K562 (cell line): Measurements from ENCODE around the gene DNAI7. TPM values are rescaled to one million over a fixed set of nuclear protein-coding genes. Genes with fewer than 3 reads are reported as not detected.

ENCODE experiments used
- HOXB6 ChIP-seq: fragments of 250-450 bp; sonication (Bioruptor Pico); IDR thresholded peaks from 2 replicates; pipeline ENCODE4 v1.5.1; 2022; ENCODE audit warnings: mild to moderate bottlenecking, borderline replicate concordance
- KAT2B ChIP-seq: IDR thresholded peaks from one replicate; pipeline ENCODE4 v1.6.1; 2012; ENCODE audit warnings: low read depth, mild to moderate bottlenecking, control low read depth, inconsistent platforms, low read length, moderate library complexity
- MEF2A ChIP-seq: IDR thresholded peaks from 2 replicates; pipeline ENCODE4 v1.6.1; 2011; ENCODE audit warnings: low read depth, mild to moderate bottlenecking, low read length, moderate library complexity; ENCODE audit not compliant: control insufficient read depth
- MLLT1 ChIP-seq, 2 experiments: fragments of 450-650 bp; IDR thresholded peaks; 2 replicates each; pipeline ENCODE4 v1.6.1; 2016
- NFE2 ChIP-seq: IDR thresholded peaks from 2 replicates; pipeline ENCODE4 v1.6.1; 2014; ENCODE audit warnings: antibody characterized with exemption, low read depth
- RUNX1 ChIP-seq: sonication (generic); IDR thresholded peaks from 2 replicates; pipeline ENCODE4 v1.6.1; 2016; ENCODE audit warnings: antibody characterized with exemption, low read depth
- TCFL5 ChIP-seq: fragments of 250-450 bp; sonication (Bioruptor Pico); conservative IDR thresholded peaks from 2 replicates; pipeline ENCODE4 v1.6.1; 2021; ENCODE audit warnings: mild to moderate bottlenecking, moderate library complexity, matching md5 sums
- TEAD2 ChIP-seq: fragments of 450-650 bp; IDR thresholded peaks from 2 replicates; pipeline ENCODE4 v1.6.1; 2016; ENCODE audit warnings: missing genetic modification characterization, control low read depth, missing compliant biosample characterization
- TFAM ChIP-seq: fragments of 250-450 bp; sonication (Bioruptor Pico); conservative IDR thresholded peaks from 2 replicates; pipeline ENCODE4 v1.5.0; 2021; ENCODE audit warnings: mild to moderate bottlenecking, moderate library complexity
- polyA plus RNA-seq, 8 experiments: library from polyadenylated mRNA; depleted of rRNA in 4 of 8; stranded (reverse) in 5 of 8; unstranded in 3 of 8; fragments of >200 nt; fragmentation: Nextera tagmentation in 2 of 8; fragmentation: Illumina TruSeq in 1 of 8; extraction: Ambion mirVana in 2 of 8; extraction: Trizol in 1 of 8; gene quantifications; 2 replicates each; pipeline versions ENCODE4 v1.2.1 to v1.2.3, GENCODE V29; 2011 to 2014; ENCODE audit warnings: inconsistent platforms in 1 of 8, missing spikeins in 1 of 8
- total RNA-seq, 7 experiments: library from RNA; depleted of rRNA in 6 of 7; stranded (reverse); fragments of >200 nt in 6 of 7; fragmentation: Illumina TruSeq in 2 of 7; extraction: Trizol in 2 of 7; gene quantifications; 2 replicates each; pipeline versions ENCODE4 v1.2.1 to v1.2.3, GENCODE V29; 2011 to 2021; ENCODE audit warnings: low replicate concordance in 1 of 7
- TF ChIP-seq, protein P1 (sequence below): fragments of 450-650 bp; IDR thresholded peaks from 2 replicates; pipeline ENCODE4 v1.6.1; 2016; ENCODE audit warnings: low read depth
- TF ChIP-seq, protein P2 (sequence below): fragments of 250-450 bp; sonication (Bioruptor Pico); IDR thresholded peaks from 2 replicates; pipeline ENCODE4 v1.4.0; 2020
- TF ChIP-seq, protein P3 (sequence below): fragments of 150-350 bp; IDR thresholded peaks from 2 replicates; pipeline ENCODE4 v1.6.1; 2014; ENCODE audit warnings: low read depth, mild to moderate bottlenecking, low read length, borderline replicate concordance

Gene DNAI7
- total and polyA plus RNA-seq, 9 of the 15 experiments (the other 6 are each of a cell fraction or from before 2014, with no cell fraction given): 0.06 to 0.76 (median 0.17) TPM; not detected in 1

DNA sequence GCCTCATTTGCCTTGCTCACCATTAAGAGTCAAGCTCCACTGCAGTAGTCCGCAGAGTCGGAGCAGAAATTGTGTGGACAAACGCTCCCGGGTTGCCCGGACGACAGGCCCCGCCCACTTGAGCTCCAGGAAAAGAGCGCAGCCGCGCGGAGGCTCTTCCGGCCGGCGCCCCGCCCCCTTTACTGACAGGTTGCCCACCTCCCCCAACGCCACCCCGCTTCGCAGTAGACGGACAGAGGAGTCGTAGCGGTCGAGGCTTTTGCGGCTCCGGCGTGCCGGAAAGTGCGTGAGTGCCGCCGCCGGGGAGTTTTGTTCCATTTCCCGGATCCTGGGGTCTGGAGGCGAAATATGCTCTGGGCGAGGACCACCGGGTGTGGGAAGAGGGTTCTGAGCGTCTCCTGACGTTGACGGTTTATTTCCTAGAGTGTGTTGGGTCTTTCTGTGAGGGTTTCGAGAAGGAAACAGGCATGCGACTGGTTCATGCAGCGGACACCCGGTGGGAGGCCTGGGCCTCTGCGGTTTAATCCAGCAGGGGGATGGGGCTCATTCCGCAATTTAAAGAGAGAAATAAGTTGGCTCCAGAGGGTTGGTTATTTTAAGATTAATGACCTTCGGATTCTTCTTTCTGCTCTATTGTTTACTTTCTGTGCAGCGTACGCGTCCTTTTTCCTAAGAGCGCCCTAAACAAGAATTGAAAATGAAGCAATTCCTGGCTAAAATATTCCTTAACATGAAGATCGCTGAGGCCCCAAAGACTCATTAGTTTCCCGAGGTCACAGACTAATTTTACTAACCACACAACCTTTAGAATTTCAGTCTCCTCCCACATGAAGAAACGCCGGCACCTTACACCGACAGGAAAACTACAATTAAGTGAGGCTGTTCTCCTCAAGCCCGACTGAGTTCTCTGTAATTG lies at the start of gene DNAI7, which contains the start of gene ETFRF1 (continued):
- TF ChIP-seq, protein P1, sequence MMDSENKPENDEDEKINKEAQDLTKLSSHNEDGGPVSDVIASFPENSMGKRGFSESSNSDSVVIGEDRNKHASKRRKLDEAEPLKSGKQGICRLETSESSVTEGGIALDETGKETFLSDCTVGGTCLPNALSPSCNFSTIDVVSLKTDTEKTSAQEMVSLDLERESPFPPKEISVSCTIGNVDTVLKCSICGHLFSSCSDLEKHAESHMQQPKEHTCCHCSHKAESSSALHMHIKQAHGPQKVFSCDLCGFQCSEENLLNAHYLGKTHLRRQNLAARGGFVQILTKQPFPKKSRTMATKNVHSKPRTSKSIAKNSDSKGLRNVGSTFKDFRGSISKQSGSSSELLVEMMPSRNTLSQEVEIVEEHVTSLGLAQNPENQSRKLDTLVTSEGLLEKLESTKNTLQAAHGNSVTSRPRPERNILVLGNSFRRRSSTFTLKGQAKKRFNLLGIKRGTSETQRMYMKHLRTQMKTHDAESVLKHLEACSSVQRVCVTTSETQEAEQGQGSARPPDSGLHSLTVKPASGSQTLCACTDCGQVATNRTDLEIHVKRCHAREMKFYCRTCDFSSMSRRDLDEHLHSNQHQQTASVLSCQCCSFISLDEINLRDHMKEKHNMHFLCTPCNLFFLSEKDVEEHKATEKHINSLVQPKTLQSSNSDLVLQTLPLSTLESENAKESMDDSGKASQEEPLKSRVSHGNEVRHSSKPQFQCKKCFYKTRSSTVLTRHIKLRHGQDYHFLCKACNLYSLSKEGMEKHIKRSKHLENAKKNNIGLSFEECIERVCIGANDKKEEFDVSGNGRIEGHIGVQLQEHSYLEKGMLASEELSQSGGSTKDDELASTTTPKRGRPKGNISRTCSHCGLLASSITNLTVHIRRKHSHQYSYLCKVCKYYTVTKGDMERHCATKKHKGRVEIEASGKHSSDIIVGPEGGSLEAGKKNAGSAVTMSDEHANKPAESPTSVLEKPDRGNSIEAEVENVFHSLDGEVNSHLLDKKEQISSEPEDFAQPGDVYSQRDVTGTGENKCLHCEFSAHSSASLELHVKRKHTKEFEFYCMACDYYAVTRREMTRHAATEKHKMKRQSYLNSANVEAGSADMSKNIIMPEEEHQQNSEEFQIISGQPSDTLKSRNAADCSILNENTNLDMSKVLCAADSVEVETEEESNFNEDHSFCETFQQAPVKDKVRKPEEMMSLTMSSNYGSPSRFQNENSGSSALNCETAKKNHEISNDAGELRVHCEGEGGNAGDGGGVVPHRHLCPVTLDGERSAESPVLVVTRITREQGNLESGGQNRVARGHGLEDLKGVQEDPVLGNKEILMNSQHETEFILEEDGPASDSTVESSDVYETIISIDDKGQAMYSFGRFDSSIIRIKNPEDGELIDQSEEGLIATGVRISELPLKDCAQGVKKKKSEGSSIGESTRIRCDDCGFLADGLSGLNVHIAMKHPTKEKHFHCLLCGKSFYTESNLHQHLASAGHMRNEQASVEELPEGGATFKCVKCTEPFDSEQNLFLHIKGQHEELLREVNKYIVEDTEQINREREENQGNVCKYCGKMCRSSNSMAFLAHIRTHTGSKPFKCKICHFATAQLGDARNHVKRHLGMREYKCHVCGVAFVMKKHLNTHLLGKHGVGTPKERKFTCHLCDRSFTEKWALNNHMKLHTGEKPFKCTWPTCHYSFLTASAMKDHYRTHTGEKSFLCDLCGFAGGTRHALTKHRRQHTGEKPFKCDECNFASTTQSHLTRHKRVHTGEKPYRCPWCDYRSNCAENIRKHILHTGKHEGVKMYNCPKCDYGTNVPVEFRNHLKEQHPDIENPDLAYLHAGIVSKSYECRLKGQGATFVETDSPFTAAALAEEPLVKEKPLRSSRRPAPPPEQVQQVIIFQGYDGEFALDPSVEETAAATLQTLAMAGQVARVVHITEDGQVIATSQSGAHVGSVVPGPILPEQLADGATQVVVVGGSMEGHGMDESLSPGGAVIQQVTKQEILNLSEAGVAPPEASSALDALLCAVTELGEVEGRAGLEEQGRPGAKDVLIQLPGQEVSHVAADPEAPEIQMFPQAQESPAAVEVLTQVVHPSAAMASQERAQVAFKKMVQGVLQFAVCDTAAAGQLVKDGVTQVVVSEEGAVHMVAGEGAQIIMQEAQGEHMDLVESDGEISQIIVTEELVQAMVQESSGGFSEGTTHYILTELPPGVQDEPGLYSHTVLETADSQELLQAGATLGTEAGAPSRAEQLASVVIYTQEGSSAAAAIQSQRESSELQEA: no peak
- TF ChIP-seq NFE2 (no peak), TCFL5 (no peak), TFAM (CRISPR knock-in tag) (no peak), MEF2A (no peak), HOXB6 (CRISPR knock-in tag) (no peak), MLLT1 (IDR thresholded peaks at IDR 0.05) (peak in 1 of 2 experiments; percentile 90; a peak in 3 of 4 replicates), KAT2B (no peak), TEAD2 (tag) (no peak), RUNX1 (no peak)
- TF ChIP-seq, protein P2, sequence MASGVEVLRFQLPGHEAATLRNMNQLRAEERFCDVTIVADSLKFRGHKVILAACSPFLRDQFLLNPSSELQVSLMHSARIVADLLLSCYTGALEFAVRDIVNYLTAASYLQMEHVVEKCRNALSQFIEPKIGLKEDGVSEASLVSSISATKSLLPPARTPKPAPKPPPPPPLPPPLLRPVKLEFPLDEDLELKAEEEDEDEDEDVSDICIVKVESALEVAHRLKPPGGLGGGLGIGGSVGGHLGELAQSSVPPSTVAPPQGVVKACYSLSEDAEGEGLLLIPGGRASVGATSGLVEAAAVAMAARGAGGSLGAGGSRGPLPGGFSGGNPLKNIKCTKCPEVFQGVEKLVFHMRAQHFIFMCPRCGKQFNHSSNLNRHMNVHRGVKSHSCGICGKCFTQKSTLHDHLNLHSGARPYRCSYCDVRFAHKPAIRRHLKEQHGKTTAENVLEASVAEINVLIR (CRISPR knock-in tag): no peak
- TF ChIP-seq, protein P3, sequence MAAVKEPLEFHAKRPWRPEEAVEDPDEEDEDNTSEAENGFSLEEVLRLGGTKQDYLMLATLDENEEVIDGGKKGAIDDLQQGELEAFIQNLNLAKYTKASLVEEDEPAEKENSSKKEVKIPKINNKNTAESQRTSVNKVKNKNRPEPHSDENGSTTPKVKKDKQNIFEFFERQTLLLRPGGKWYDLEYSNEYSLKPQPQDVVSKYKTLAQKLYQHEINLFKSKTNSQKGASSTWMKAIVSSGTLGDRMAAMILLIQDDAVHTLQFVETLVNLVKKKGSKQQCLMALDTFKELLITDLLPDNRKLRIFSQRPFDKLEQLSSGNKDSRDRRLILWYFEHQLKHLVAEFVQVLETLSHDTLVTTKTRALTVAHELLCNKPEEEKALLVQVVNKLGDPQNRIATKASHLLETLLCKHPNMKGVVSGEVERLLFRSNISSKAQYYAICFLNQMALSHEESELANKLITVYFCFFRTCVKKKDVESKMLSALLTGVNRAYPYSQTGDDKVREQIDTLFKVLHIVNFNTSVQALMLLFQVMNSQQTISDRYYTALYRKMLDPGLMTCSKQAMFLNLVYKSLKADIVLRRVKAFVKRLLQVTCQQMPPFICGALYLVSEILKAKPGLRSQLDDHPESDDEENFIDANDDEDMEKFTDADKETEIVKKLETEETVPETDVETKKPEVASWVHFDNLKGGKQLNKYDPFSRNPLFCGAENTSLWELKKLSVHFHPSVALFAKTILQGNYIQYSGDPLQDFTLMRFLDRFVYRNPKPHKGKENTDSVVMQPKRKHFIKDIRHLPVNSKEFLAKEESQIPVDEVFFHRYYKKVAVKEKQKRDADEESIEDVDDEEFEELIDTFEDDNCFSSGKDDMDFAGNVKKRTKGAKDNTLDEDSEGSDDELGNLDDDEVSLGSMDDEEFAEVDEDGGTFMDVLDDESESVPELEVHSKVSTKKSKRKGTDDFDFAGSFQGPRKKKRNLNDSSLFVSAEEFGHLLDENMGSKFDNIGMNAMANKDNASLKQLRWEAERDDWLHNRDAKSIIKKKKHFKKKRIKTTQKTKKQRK: no peak
